Measurements from ENCODE around the gene ZKSCAN8. TPM values are rescaled to one million over a fixed set of nuclear protein-coding genes. Genes with fewer than 3 reads are reported as not detected.

ZKSCAN8 gene
- total RNA-seq, 3 donors from 2014 or later (not counting 1 experiment from before 2014, with no cell fraction given), result 38.0 to 42.5 (median 39.2) TPM

DNA sequence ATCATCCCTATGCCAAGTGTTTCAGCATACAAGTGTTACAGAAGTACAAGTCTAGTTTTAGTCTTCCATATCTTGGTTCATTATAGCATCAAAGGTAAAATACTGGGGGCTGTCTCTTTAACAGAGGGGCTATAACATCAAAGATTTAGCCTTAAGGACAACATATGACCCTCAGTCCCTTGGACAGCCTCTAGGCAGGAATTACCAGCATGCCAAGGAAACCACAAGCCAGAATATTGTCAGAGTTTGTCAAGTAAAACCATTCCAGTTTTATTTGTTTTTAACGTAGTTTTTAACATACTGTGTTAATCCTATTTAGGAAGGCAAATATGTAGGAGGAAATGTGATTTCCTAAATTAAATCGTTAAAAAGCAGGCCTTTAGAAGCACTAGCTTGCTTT is 18.6 kb downstream of the ZKSCAN8 start:
- Mint-ChIP-seq H3K27ac (no peak overlapping the region), H3K4me1 (peaks cover 15 to 17% of the 10 kb centered on the region in 2 donors), H3K4me3 (peak overlapping the region; percentile 43), H3K36me3 (peaks cover 25% of the 10 kb centered on the region), H3K9me3 (peaks cover 0 to 3% of the 10 kb centered on the region in 2 donors), H3K27me3 (ENCODE audit: low read depth in 2 of 2) (peaks cover 3 to 7% of the 10 kb centered on the region in 2 donors)
- H3K4me3 ChIP-seq (ENCODE audit: low read length), result no peak overlapping the region
- peaks cover 16% of the 10 kb centered on the region for H3K36me3 ChIP-seq (ENCODE audit: control insufficient read depth, insufficient read depth, low read length)
- ATAC-seq, result no peak
- no peaks in the 10 kb centered on the region for H3K9me3 ChIP-seq (ENCODE audit: control insufficient read depth, insufficient read depth, low read length)
- 72% methylated on average over 2 of the region's 2 CpGs for WGBS (ENCODE audit: insufficient coverage)
- peaks cover 8% of the 10 kb centered on the region for H3K4me1 ChIP-seq (ENCODE audit: control insufficient read depth, insufficient read depth, low read length)
- TF ChIP-seq, protein P1, sequence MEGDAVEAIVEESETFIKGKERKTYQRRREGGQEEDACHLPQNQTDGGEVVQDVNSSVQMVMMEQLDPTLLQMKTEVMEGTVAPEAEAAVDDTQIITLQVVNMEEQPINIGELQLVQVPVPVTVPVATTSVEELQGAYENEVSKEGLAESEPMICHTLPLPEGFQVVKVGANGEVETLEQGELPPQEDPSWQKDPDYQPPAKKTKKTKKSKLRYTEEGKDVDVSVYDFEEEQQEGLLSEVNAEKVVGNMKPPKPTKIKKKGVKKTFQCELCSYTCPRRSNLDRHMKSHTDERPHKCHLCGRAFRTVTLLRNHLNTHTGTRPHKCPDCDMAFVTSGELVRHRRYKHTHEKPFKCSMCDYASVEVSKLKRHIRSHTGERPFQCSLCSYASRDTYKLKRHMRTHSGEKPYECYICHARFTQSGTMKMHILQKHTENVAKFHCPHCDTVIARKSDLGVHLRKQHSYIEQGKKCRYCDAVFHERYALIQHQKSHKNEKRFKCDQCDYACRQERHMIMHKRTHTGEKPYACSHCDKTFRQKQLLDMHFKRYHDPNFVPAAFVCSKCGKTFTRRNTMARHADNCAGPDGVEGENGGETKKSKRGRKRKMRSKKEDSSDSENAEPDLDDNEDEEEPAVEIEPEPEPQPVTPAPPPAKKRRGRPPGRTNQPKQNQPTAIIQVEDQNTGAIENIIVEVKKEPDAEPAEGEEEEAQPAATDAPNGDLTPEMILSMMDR (IDR thresholded peaks at IDR 0.05), result no peak
- H3K27ac ChIP-seq (ENCODE audit: low read length), result no peak overlapping the region
- no peak for DNase-seq
- no peaks in the 10 kb centered on the region for H3K27me3 ChIP-seq (ENCODE audit: control insufficient read depth, insufficient read depth, low read length)
- intact Hi-C loops (cut with micrococcal nuclease), result no loop called here

DNA sequence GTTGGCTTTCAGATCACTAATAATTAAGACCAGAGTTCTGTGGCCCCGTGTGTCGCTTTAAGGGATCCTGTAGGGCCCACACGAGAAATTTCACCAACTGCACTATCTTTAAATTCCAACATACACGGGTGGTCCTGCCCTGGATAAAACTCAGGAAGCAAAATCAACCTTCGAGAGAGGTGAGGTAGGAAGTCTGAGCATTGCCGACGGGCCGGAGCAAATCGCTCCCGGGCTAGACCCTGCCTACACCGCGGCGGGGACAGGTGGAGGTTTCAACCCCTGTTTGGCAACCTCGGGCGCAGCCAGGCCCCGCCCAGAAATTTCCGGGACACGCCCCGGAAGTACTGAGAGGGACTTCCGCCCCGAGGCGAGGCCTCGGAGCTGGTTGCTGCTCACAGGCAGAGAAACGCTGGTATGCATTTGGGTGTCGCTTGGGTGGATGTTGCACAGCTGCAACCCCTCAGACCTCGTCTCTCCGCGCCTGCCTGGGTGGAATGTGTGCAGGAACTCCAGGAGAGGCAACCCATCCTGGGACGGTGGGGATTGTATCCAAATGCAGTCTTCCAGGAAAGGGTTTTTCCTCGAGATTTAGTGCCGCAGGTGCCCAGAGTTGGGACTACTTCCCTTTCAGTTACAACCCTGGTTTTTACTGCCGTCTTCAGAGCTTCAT is 19.9 kb downstream of the ZKSCAN8 start:
- H3K4me3 Mint-ChIP-seq, result peak overlapping the region; percentile 84
- H3K27me3 ChIP-seq (ENCODE audit: control insufficient read depth, insufficient read depth, low read length), result no peaks in the 10 kb centered on the region
- WGBS (ENCODE audit: insufficient coverage), result 17% methylated on average over 32 of the region's 32 CpGs
- TF ChIP-seq, protein P1 (IDR thresholded peaks at IDR 0.05), result no peak
- no peak overlapping the region for H3K27ac ChIP-seq (ENCODE audit: low read length)
- peak overlapping the region; percentile 46 for H3K4me3 ChIP-seq (ENCODE audit: low read length)
- H3K9me3 Mint-ChIP-seq, result peaks cover 0 to 3% of the 10 kb centered on the region in 2 donors
- H3K4me1 ChIP-seq (ENCODE audit: control insufficient read depth, insufficient read depth, low read length), result peaks cover 8% of the 10 kb centered on the region
- intact Hi-C loops (cut with micrococcal nuclease), result no loop called here
- no peaks in the 10 kb centered on the region for H3K9me3 ChIP-seq (ENCODE audit: control insufficient read depth, insufficient read depth, low read length)
- peak; percentile 75 to 87 for DNase-seq
- H3K36me3 Mint-ChIP-seq, result peaks cover 18% of the 10 kb centered on the region
- ATAC-seq, result peak; percentile 85 to 98 (median 97)
- peak overlapping the region; percentile 59 to 65 for H3K27ac Mint-ChIP-seq
- peaks cover 8 to 15% of the 10 kb centered on the region in 2 donors for H3K27me3 Mint-ChIP-seq (ENCODE audit: low read depth in 2 of 2)
- H3K36me3 ChIP-seq (ENCODE audit: control insufficient read depth, insufficient read depth, low read length), result peaks cover 4% of the 10 kb centered on the region
- peaks cover 15 to 17% of the 10 kb centered on the region in 2 donors for H3K4me1 Mint-ChIP-seq

DNA sequence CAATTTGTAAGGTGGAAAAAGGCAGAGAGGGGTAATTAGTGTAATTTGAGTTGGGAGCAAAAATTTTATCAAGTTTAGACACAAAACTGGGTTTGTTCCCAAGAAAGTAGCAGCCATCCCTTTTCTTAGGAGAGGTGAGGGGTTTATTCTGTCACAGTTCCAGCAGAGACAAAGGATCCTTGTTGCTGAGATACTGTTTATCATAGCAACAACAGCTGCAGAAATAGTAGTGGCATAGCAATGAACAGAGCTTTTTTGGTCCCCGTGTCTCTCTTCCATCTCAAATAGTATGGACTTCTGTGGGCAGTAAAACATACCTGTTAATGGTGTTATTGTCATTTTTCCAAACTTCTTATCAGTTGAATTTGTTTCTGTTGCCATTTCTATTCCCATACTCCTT is 23.9 kb downstream of the ZKSCAN8 start:
- Mint-ChIP-seq H3K4me1 (peaks cover 15 to 17% of the 10 kb centered on the region in 2 donors), H3K36me3 (peaks cover 8% of the 10 kb centered on the region), H3K27ac (no peak overlapping the region), H3K27me3 (ENCODE audit: low read depth in 2 of 2) (peaks cover 8 to 28% of the 10 kb centered on the region in 2 donors), H3K9me3 (peaks cover 0 to 3% of the 10 kb centered on the region in 2 donors), H3K4me3 (no peak overlapping the region)
- H3K4me3 ChIP-seq (ENCODE audit: low read length), result no peak overlapping the region
- H3K36me3 ChIP-seq (ENCODE audit: control insufficient read depth, insufficient read depth, low read length), result no peaks in the 10 kb centered on the region
- WGBS (ENCODE audit: insufficient coverage), result 100% methylated on average over 1 of the region's 1 CpG
- no peaks in the 10 kb centered on the region for H3K9me3 ChIP-seq (ENCODE audit: control insufficient read depth, insufficient read depth, low read length)
- H3K4me1 ChIP-seq (ENCODE audit: control insufficient read depth, insufficient read depth, low read length), result peaks cover 8% of the 10 kb centered on the region
- no peak overlapping the region for H3K27ac ChIP-seq (ENCODE audit: low read length)
- ATAC-seq, result no peak
- no peak for DNase-seq
- intact Hi-C loops (cut with micrococcal nuclease), result no loop called here
- TF ChIP-seq, protein P1 (IDR thresholded peaks at IDR 0.05), result no peak
- no peaks in the 10 kb centered on the region for H3K27me3 ChIP-seq (ENCODE audit: control insufficient read depth, insufficient read depth, low read length)
